ENCODE data around the gene CEACAM18. TPM values are rescaled to one million over a fixed set of nuclear protein-coding genes. Genes with fewer than 3 reads are reported as not detected.

Gene CEACAM18
- total RNA-seq, 3 donors from 2014 or later = not detected

- Histone ChIP-seq H3K9me3 (no peaks in the 10 kb centered on the region), H3K36me3 (no peaks in the 10 kb centered on the region), H3K4me3 (no peak overlapping the region), H3K27ac (no peak overlapping the region), H3K27me3 (peaks cover 0 to 38% of the 10 kb centered on the region in 2 donors), H3K4me1 (no peaks in the 10 kb centered on the region)
- intact Hi-C loops (cut with DNase I; ENCODE audit: low total_unique reads) = no loop called here
- TF ChIP-seq POLR2AphosphoS5 (IDR thresholded peaks at IDR 0.05) = no peak
- TF ChIP-seq CTCF (IDR thresholded peaks at IDR 0.05) = no peak
- TF ChIP-seq POLR2A (IDR thresholded peaks at IDR 0.05) = no peak
- DNase-seq (ENCODE audit: low spot score in 2 of 2) = peak in 1 of 2 donors; percentile 38
Observed at GRCh38 chr19:51467864-51468544, 10.3 kb upstream of the CEACAM18 start.

GRCh38 chr19:51468545-51468920 lies 9.8 kb upstream of the CEACAM18 start:
- H3K27ac ChIP-seq = no peak overlapping the region
- no peak for DNase-seq (ENCODE audit: low spot score in 2 of 2)
- H3K27me3 ChIP-seq = peaks cover 0 to 41% of the 10 kb centered on the region in 2 donors
- TF ChIP-seq POLR2A (IDR thresholded peaks at IDR 0.05) (no peak), POLR2AphosphoS5 (IDR thresholded peaks at IDR 0.05) (no peak), CTCF (IDR thresholded peaks at IDR 0.05) (no peak)
- intact Hi-C loops (cut with DNase I; ENCODE audit: low total_unique reads) = no loop called here
- H3K4me1 ChIP-seq = no peaks in the 10 kb centered on the region
- no peaks in the 10 kb centered on the region for H3K36me3 ChIP-seq
- H3K4me3 ChIP-seq = no peak overlapping the region
- H3K9me3 ChIP-seq = no peaks in the 10 kb centered on the region

DNA sequence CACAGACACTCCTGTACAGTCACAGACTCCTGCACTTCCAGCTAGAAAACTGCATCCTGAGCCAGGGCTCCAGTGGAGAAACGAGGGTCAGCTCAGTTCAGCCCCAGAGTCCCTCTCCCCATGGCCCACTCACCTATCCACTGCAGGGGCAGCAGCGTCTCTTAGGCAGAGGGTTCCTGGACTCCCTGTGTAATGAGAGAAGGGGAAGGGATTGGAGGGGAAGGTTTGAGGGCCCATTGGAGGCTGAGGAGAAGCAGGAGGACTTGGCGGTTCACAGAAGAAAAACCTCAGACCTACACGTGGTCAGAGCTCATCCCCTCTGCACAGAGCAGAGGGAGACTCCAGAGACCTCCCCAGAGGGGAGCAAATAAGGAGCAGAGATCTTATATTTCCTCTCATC lies 9.2 kb upstream of the CEACAM18 start:
- Histone ChIP-seq H3K4me1 (no peaks in the 10 kb centered on the region), H3K27me3 (peaks cover 0 to 42% of the 10 kb centered on the region in 2 donors), H3K9me3 (no peaks in the 10 kb centered on the region), H3K27ac (no peak overlapping the region), H3K4me3 (no peak overlapping the region), H3K36me3 (no peaks in the 10 kb centered on the region)
- DNase-seq (ENCODE audit: low spot score in 2 of 2) = peak in 1 of 2 donors; percentile 3
- intact Hi-C loops (cut with DNase I; ENCODE audit: low total_unique reads) = no loop called here
- no peak for TF ChIP-seq POLR2A (IDR thresholded peaks at IDR 0.05)
- no peak for TF ChIP-seq CTCF (IDR thresholded peaks at IDR 0.05)
- TF ChIP-seq POLR2AphosphoS5 (IDR thresholded peaks at IDR 0.05) = no peak

DNA sequence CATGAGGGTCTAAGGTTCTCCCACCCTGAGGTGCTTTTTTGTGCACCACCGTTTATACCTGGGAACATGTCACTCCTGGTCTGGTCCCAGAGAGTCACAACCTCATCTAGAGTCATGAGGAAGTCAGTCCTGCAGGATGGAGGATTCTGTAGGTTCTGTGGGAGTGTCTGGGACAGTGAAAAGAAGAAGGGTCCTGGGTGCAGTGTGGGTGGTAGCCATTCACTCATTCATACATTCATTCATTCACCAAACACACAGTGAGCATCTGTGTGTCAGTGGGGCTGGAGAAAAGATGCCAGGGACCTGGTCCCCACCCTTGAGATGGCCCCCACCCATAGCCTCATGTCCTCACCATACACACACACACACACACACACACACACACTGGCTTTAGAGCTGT lies 8.7 kb upstream of the CEACAM18 start:
- Histone ChIP-seq H3K36me3 (no peaks in the 10 kb centered on the region), H3K4me3 (no peak overlapping the region), H3K27ac (no peak overlapping the region), H3K4me1 (no peaks in the 10 kb centered on the region), H3K9me3 (no peaks in the 10 kb centered on the region), H3K27me3 (peaks cover 0 to 43% of the 10 kb centered on the region in 2 donors)
- intact Hi-C loops (cut with DNase I; ENCODE audit: low total_unique reads) = no loop called here
- TF ChIP-seq POLR2A (IDR thresholded peaks at IDR 0.05) (no peak), CTCF (IDR thresholded peaks at IDR 0.05) (no peak), POLR2AphosphoS5 (IDR thresholded peaks at IDR 0.05) (no peak)
- no peak for DNase-seq (ENCODE audit: low spot score in 2 of 2)

DNA sequence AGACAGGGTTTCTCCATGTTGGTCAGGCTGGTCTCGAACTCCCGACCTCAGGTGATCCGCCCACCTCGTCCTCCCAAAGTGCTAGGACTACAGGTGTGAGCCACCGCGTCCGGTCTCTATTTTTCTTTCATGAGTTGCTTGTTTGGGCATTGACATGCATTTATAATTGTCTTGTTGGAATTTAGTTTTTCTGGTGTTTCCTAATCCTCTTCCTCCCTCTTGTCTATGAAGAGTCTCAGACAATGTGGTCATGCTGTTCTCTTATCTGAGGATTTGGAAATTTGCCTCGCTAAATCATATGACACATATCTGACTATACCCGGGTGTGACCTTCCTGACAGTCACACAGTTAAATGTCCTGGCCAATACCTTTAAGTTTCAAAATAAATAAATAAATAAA lies 7.4 kb upstream of the CEACAM18 start:
- Histone ChIP-seq H3K36me3 (no peaks in the 10 kb centered on the region), H3K27me3 (peaks cover 0 to 41% of the 10 kb centered on the region in 2 donors), H3K9me3 (no peaks in the 10 kb centered on the region), H3K4me3 (no peak overlapping the region), H3K27ac (no peak overlapping the region), H3K4me1 (no peaks in the 10 kb centered on the region)
- TF ChIP-seq CTCF (IDR thresholded peaks at IDR 0.05) (no peak), POLR2A (IDR thresholded peaks at IDR 0.05) (no peak), POLR2AphosphoS5 (IDR thresholded peaks at IDR 0.05) (no peak)
- intact Hi-C loops (cut with DNase I; ENCODE audit: low total_unique reads) = no loop called here
- no peak for DNase-seq (ENCODE audit: low spot score in 2 of 2)
